GM12878 (cell line): Measurements from ENCODE around the gene SEC23IP. TPM values are rescaled to one million over a fixed set of nuclear protein-coding genes. Genes with fewer than 3 reads are reported as not detected.

ENCODE experiments used
- ASH2L ChIP-seq: fragments of 300-600, 200-600 bp; sonication (generic); IDR thresholded peaks from 2 replicates; pipeline ENCODE4 v1.6.1; 2017; ENCODE audit warnings: low read depth, mild to moderate bottlenecking, borderline replicate concordance
- CREM ChIP-seq: IDR thresholded peaks from 2 replicates; pipeline ENCODE4 v1.6.1; 2014; ENCODE audit warnings: antibody characterized with exemption, low read depth
- DPF2 ChIP-seq: fragments of 450-650 bp; IDR thresholded peaks from 2 replicates; pipeline ENCODE4 v1.6.1; 2017; ENCODE audit warnings: mild to moderate bottlenecking
- E4F1 ChIP-seq: fragments of 450-650 bp; IDR thresholded peaks from 2 replicates; pipeline ENCODE4 v1.6.1; 2018; ENCODE audit warnings: borderline replicate concordance, mild to moderate bottlenecking; ENCODE audit not compliant: partially characterized antibody
- EED ChIP-seq: sonication (generic); IDR thresholded peaks from 2 replicates; pipeline ENCODE4 v1.6.1; 2016; ENCODE audit warnings: antibody characterized with exemption, low read depth
- GATAD2B ChIP-seq: fragments of 450-650 bp; conservative IDR thresholded peaks from 2 replicates; pipeline ENCODE4 v1.6.1; 2017; ENCODE audit warnings: low read depth, mild to moderate bottlenecking, moderate library complexity
- HDAC2 ChIP-seq: fragments of 200-600 bp; sonication (generic); IDR thresholded peaks from 2 replicates; pipeline ENCODE4 v1.6.1; 2017
- HDGF ChIP-seq: fragments of 450-650 bp; IDR thresholded peaks from 2 replicates; pipeline ENCODE4 v1.6.1; 2016; ENCODE audit warnings: antibody characterized with exemption
- IKZF2 ChIP-seq, 2 experiments: fragments of 450-650 bp; IDR thresholded peaks; 2 replicates each; pipeline ENCODE4 v1.6.1; 2017; ENCODE audit warnings: mild to moderate bottlenecking in 2 of 2, moderate library complexity in 2 of 2
- KAT2A ChIP-seq: conservative IDR thresholded peaks from 2 replicates; pipeline ENCODE4 v1.6.1; 2011; ENCODE audit warnings: low read depth, low read length; ENCODE audit not compliant: control insufficient read depth
- MLLT1 ChIP-seq: fragments of 450-650 bp; IDR thresholded peaks from 2 replicates; pipeline ENCODE4 v1.6.1; 2016; ENCODE audit warnings: mild to moderate bottlenecking
- MTA3 ChIP-seq: IDR thresholded peaks from 2 replicates; pipeline ENCODE4 v1.6.1; 2012; ENCODE audit warnings: low read length, inconsistent platforms, borderline replicate concordance
- PAX8 ChIP-seq: fragments of 450-650 bp; IDR thresholded peaks from 2 replicates; pipeline ENCODE4 v1.6.1; 2017; ENCODE audit warnings: mild to moderate bottlenecking, moderate library complexity
- POU2F2 ChIP-seq: IDR thresholded peaks from 3 replicates; pipeline ENCODE4 v1.6.1; 2011; ENCODE audit warnings: low read depth, mild to moderate bottlenecking, low read length, borderline replicate concordance
- RCOR1 ChIP-seq: conservative IDR thresholded peaks from 2 replicates; pipeline ENCODE4 v1.6.1; 2012; ENCODE audit warnings: low read depth, low read length, improper control_type of control experiment
- RELB ChIP-seq: fragments of 450-650 bp; IDR thresholded peaks from 2 replicates; pipeline ENCODE4 v1.6.1; 2017; ENCODE audit warnings: low read depth, mild to moderate bottlenecking, moderate library complexity
- RFX5 ChIP-seq: IDR thresholded peaks from 2 replicates; pipeline ENCODE4 v1.6.1; 2011; ENCODE audit warnings: low read depth, low read length, improper control_type of control experiment
- RUNX3 ChIP-seq: IDR thresholded peaks from 2 replicates; pipeline ENCODE4 v1.6.1; 2012; ENCODE audit warnings: low read length, inconsistent platforms
- SKIL ChIP-seq: fragments of 450-650 bp; IDR thresholded peaks from 2 replicates; pipeline ENCODE4 v1.6.1; 2017; ENCODE audit warnings: mild to moderate bottlenecking, low read depth, inconsistent platforms; ENCODE audit not compliant: poor library complexity, severe bottlenecking
- ZBTB4 ChIP-seq: fragments of 450-650 bp; formaldehyde crosslinking; IDR thresholded peaks from 2 replicates; pipeline ENCODE4 v1.4.0; 2022; ENCODE audit warnings: mild to moderate bottlenecking, moderate library complexity
- polyA plus RNA-seq, 11 experiments: library from polyadenylated mRNA; depleted of rRNA in 4 of 11; unstranded in 6 of 11; stranded (reverse) in 5 of 11; fragments of >200 nt; fragmentation: Nextera tagmentation in 4 of 11; fragmentation: Illumina TruSeq in 1 of 11; extraction: Ambion mirVana in 4 of 11; extraction: Trizol in 1 of 11; gene quantifications; 1 replicate in 1 of 11; 2 replicates in 10 of 11; pipeline versions ENCODE4 v1.2.1 to v1.2.3, GENCODE V29; 2011 to 2016; ENCODE audit warnings: inconsistent platforms in 2 of 11, missing spikeins in 2 of 11, low read depth in 1 of 11
- total RNA-seq, 4 experiments: library from RNA; depleted of rRNA in 3 of 4; stranded (reverse); fragments of >200 nt in 3 of 4; fragmentation: Illumina TruSeq in 1 of 4; extraction: Trizol in 1 of 4; gene quantifications; 2 replicates each; pipeline versions ENCODE4 v1.2.1 to v1.2.3, GENCODE V29; 2013 to 2021

The SEC23IP gene
- total and polyA plus RNA-seq, 10 of the 15 experiments (the other 5 are each of a cell fraction or from before 2014, with no cell fraction given): 15.1 to 82.5 (median 36.0) TPM

GRCh38 chr10:119871881-119872609, 20.5 kb upstream of the SEC23IP start (continued):
- no peak; the same call in none of the 2 replicates for TF ChIP-seq GATAD2B
- peak; percentile 40; the same call in 1 of the 2 replicates for TF ChIP-seq EED
- peak; percentile 13 to 42; a peak in 2 of 4 replicates for TF ChIP-seq IKZF2 (IDR thresholded peaks at IDR 0.05)
- 0 out of 2 replicates have a peak, but pooled peaks have one; percentile 30 for TF ChIP-seq RELB
- TF ChIP-seq MTA3: 0 out of 2 replicates have a peak, but pooled peaks have one; percentile 24
- TF ChIP-seq KAT2A: no peak
- peak; percentile 59 for TF ChIP-seq RUNX3
- no peak for TF ChIP-seq HDAC2
- TF ChIP-seq SKIL: no peak
- no peak for TF ChIP-seq RFX5
- TF ChIP-seq E4F1: no peak
- TF ChIP-seq CREM: peak; percentile 16; the same call in 1 of the 2 replicates
- 0 out of 3 replicates have a peak, but pooled peaks have one; percentile 27 for TF ChIP-seq POU2F2
- no peak for TF ChIP-seq RCOR1
- no peak for TF ChIP-seq ASH2L
- no peak for TF ChIP-seq DPF2
- no peak for TF ChIP-seq ZBTB4 (CRISPR knock-in tag)
- TF ChIP-seq MLLT1: no peak
- TF ChIP-seq PAX8: no peak
- TF ChIP-seq HDGF: no peak
